ENCODE data around the gene ADAM15. TPM values are rescaled to one million over a fixed set of nuclear protein-coding genes. Genes with fewer than 3 reads are reported as not detected.
A peak's percentile ranks its signal among the peaks of the same experiment; 100 is the strongest.

The ADAM15 gene
- total RNA-seq, 2 donors from 2014 or later = 64.6 to 96.7 TPM

DNA sequence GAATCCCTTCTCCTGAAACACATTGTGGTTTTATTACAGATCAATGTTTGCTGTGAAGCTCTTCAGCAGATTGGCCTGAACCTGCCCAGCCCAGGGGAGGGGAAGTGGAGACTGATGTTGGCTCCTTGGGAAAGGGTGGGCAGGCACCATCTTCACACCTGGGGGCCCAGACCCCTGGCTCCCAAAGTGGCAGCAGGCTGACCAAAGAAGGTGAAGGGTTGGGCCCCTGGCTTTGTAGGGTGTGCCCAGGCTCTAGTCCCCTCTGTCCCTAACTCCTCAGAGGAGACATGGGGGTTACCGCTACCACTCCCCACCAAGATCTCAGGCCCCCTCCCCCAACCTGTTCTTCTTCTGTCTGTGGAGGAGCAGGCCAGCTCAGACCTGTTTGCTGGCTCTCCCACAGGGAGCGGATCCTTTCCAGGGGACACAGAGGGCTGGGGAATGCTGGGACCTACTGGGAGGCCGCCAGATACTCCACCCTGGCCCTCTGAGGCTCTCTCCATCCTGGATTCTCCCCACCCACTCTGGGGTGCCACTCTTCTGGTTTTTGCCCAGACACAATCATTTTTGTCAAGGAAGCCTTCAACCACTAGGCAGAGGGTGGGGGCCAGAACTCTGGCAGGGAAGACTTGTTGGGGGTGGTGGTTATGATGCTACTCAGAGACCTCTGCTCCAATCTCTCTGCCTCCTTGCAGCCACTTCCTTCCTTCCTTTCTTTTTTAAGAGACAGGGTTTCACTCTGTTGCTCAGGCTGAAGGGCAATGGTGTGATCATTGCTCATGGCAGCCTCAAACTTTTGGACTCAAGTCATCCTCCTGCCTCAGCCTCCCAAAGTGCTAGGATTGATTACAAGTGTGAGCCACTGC lies 22.5 kb downstream of the ADAM15 start:
- no peak overlapping the region for H3K4me3 ChIP-seq
- DNase-seq (ENCODE audit: low spot score) = no peak
- no peaks in the 10 kb centered on the region for H3K27me3 ChIP-seq
- H3K9me3 ChIP-seq = no peaks in the 10 kb centered on the region
- no peak overlapping the region for H3K27ac ChIP-seq
- peaks cover 0 to 17% of the 10 kb centered on the region in 2 donors for H3K4me1 ChIP-seq
- H3K36me3 ChIP-seq = no peaks in the 10 kb centered on the region
- TF ChIP-seq, protein P1, sequence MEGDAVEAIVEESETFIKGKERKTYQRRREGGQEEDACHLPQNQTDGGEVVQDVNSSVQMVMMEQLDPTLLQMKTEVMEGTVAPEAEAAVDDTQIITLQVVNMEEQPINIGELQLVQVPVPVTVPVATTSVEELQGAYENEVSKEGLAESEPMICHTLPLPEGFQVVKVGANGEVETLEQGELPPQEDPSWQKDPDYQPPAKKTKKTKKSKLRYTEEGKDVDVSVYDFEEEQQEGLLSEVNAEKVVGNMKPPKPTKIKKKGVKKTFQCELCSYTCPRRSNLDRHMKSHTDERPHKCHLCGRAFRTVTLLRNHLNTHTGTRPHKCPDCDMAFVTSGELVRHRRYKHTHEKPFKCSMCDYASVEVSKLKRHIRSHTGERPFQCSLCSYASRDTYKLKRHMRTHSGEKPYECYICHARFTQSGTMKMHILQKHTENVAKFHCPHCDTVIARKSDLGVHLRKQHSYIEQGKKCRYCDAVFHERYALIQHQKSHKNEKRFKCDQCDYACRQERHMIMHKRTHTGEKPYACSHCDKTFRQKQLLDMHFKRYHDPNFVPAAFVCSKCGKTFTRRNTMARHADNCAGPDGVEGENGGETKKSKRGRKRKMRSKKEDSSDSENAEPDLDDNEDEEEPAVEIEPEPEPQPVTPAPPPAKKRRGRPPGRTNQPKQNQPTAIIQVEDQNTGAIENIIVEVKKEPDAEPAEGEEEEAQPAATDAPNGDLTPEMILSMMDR (IDR thresholded peaks at IDR 0.05) = no peak

DNA sequence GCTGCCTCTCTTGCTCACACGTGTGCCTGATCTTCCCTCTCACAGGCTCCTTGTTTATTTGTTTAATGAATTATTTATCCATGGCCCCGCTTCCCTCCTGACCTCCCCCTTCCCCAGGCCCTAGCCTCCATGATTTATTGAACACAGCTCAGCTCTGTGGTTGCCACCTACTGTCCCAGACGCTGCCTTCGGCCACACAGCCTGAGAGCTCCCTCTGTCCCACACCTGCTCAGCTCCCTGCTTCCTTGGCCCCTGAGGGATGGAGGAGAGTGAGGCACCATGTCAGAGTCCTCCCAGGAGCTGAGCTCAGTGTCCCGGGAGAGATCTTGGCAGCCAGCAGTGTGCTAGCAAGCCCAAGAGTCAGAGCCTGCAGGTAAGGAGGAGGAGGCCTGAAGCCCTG lies 24.4 kb downstream of the ADAM15 start:
- TF ChIP-seq, protein P1 (IDR thresholded peaks at IDR 0.05) = no peak
- Histone ChIP-seq H3K27ac (no peak overlapping the region), H3K36me3 (no peaks in the 10 kb centered on the region), H3K9me3 (no peaks in the 10 kb centered on the region), H3K4me1 (peaks cover 0 to 30% of the 10 kb centered on the region in 2 donors), H3K4me3 (no peak overlapping the region), H3K27me3 (peaks cover 7 to 14% of the 10 kb centered on the region in 2 donors)
- no peak for DNase-seq (ENCODE audit: low spot score)

DNA sequence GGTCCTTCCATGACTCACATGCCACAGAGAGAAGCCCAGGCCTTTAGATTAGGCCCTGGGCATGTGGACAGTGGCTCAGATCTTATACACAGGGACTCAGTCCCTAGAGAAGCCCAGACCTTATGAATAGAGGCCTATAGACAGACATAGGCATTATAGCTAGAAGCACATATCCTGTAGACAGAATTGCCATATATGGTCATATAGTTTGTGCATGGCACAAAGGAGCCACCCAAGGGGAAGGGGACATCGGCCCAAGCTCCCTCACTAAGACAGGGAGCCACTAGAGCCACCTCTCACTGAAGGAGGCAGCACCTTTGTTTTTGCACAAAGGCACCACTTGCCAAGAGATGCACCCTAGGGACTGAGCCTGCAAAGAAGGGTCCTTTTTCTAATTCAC lies 25.3 kb downstream of the ADAM15 start:
- Histone ChIP-seq H3K9me3 (no peaks in the 10 kb centered on the region), H3K4me3 (no peak overlapping the region), H3K36me3 (no peaks in the 10 kb centered on the region), H3K27ac (no peak overlapping the region), H3K4me1 (peaks cover 0 to 30% of the 10 kb centered on the region in 2 donors), H3K27me3 (peaks cover 15 to 22% of the 10 kb centered on the region in 2 donors)
- TF ChIP-seq, protein P1 (IDR thresholded peaks at IDR 0.05) = no peak
- DNase-seq (ENCODE audit: low spot score) = no peak

DNA sequence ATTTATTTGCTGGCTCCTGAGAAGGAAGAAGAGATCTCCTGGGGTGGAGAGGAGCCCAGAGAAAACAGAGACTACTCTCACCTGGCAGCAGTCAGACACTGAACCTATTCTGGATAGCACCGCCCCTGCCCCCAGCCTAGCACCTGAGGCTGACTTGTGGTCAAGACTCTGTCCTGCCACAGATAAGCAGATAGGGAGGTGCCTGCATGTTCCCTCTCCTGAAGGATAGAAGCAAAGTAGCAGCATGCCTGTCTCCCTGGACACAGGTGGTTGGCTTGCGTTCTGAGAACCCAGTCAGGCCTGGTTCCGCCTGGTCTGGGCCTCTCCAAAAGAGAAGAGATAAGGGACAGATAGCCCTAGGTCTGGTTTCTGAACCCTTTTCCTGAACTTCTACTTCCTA lies 26.2 kb downstream of the ADAM15 start:
- DNase-seq (ENCODE audit: low spot score) = no peak

DNA sequence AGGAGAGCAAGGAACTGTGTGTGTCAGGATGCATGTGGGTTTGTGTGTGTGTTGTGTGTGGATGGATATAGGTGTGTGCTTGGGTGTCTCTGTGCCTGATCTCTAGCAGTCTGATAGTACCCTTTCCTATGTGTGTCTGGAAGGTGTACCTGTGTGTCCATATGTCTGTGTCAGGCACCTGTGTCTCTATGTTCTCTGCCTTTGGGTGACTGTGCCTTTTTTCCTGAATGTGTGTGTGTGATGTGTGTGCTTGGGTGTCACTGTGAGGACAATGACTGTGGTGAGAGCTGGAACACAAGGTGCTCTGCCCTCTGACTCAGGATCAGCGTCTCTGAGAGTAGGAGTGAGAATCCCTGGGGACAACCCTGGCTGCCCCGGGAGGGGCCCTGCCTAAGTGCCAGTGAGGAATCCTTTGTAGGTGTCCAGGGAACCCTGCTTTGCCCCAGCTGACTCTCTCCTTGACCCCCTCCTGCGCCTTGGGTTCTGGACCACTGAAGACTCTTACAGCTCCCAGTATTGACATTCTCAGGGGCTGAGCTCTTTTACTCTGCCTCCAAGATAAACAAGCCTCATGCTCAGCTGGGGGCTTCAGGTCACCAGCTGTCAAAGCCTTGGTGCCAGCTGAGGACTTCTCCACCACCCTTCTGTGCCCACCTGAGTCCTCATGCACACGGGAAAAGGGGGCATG lies 26.8 kb downstream of the ADAM15 start:
- Histone ChIP-seq H3K27ac (no peak overlapping the region), H3K9me3 (no peaks in the 10 kb centered on the region), H3K4me1 (peaks cover 0 to 43% of the 10 kb centered on the region in 2 donors), H3K27me3 (peaks cover 29 to 37% of the 10 kb centered on the region in 2 donors), H3K36me3 (no peaks in the 10 kb centered on the region), H3K4me3 (peak overlapping the region in 1 of 2 donors; percentile 53)
- TF ChIP-seq, protein P1 (IDR thresholded peaks at IDR 0.05) = no peak
- no peak for DNase-seq (ENCODE audit: low spot score)

More for the DNA sequence above, 26.2 kb downstream of the ADAM15 start:
- peaks cover 0 to 38% of the 10 kb centered on the region in 2 donors for H3K4me1 ChIP-seq
- peaks cover 23 to 32% of the 10 kb centered on the region in 2 donors for H3K27me3 ChIP-seq
- no peak overlapping the region for H3K27ac ChIP-seq
- no peaks in the 10 kb centered on the region for H3K9me3 ChIP-seq
- no peak overlapping the region for H3K4me3 ChIP-seq
- no peaks in the 10 kb centered on the region for H3K36me3 ChIP-seq
- TF ChIP-seq, protein P1 (IDR thresholded peaks at IDR 0.05) = no peak

All from right atrium auricular region (tissue), 2 donors.